GM21786 (cell line): ENCODE data around the gene PTGES2.

ENCODE experiments used
- ATAC-seq: cut with Tn5 transposase; IDR thresholded peaks from one replicate; pipeline ENCODE4 v1.9.1; 2021; ENCODE audit not compliant: unreplicated experiment

PTGES2 gene

GRCh38 chr9:128153060-128153946, 25.8 kb upstream of the PTGES2 start:
- ATAC-seq, result no peak

GRCh38 chr9:128152133-128153059, 24.9 kb upstream of the PTGES2 start:
- no peak for ATAC-seq

- ATAC-seq, result no peak
Observed at GRCh38 chr9:128151309-128152132, 24.0 kb upstream of the PTGES2 start.

- ATAC-seq, result no peak
Observed at GRCh38 chr9:128150594-128151308, 23.2 kb upstream of the PTGES2 start.

- ATAC-seq, result no peak
Observed at GRCh38 chr9:128149951-128150593, 22.5 kb upstream of the PTGES2 start.

- no peak for ATAC-seq
Observed at GRCh38 chr9:128149001-128149701, 21.6 kb upstream of the PTGES2 start, which contains the start of gene LCN2. TSS of gene LCN2 (plus strand) at chr9:128149453. CDS start at chr9:128149526, 73 bp downstream.

- ATAC-seq, result no peak
Observed at GRCh38 chr9:128148509-128149000, 21.0 kb upstream of the PTGES2 start.

GRCh38 chr9:128146591-128147120, 19.1 kb upstream of the PTGES2 start:
- no peak for ATAC-seq

- ATAC-seq, result no peak
Observed at GRCh38 chr9:128145951-128146351, 18.4 kb upstream of the PTGES2 start.

- no peak for ATAC-seq
Observed at GRCh38 chr9:128145536-128145935, 18.0 kb upstream of the PTGES2 start.

- ATAC-seq, result no peak
Observed at GRCh38 chr9:128144239-128145181, 17.0 kb upstream of the PTGES2 start.

GRCh38 chr9:128143525-128144238, 16.2 kb upstream of the PTGES2 start:
- no peak for ATAC-seq

- no peak for ATAC-seq
Observed at GRCh38 chr9:128142596-128142995, 15.1 kb upstream of the PTGES2 start.

- no peak for ATAC-seq
Observed at GRCh38 chr9:128142061-128142460, 14.5 kb upstream of the PTGES2 start.

GRCh38 chr9:128141604-128142003, 14.1 kb upstream of the PTGES2 start:
- ATAC-seq, result no peak

GRCh38 chr9:128139621-128140020, 12.1 kb upstream of the PTGES2 start:
- no peak for ATAC-seq

GRCh38 chr9:128138001-128138400, 10.5 kb upstream of the PTGES2 start:
- no peak for ATAC-seq
